Stimulated activated CD8-positive, alpha-beta memory T cell treated with anti-CD3 and anti-CD28 coated beads, Interleukin-15, amount 100 ng/mL, for 24 hours (primary cell): ENCODE results near the gene DGKG.

Source experiments
- DNase-seq: peaks from one replicate; pipeline ENCODE4 v3.0.0-alpha.2; 2020; ENCODE audit warnings: low read depth

The DGKG gene

GRCh38 chr3:186109897-186110803, 251.9 kb downstream of the DGKG start:
- DNase-seq: no peak

GRCh38 chr3:186108941-186109865, 252.8 kb downstream of the DGKG start, which contains the start of gene ETV5:
Gene ETV5 (minus strand): TSS chr3:186109089. CDS start chr3:186105868, 3,221 bp downstream.
- peak; percentile 79 for DNase-seq

- no peak for DNase-seq
Observed at GRCh38 chr3:186108106-186108940, 253.7 kb downstream of the DGKG start.

GRCh38 chr3:186107215-186108105, 254.6 kb downstream of the DGKG start:
- no peak for DNase-seq

GRCh38 chr3:186105543-186105942, 256.5 kb downstream of the DGKG start:
- DNase-seq: no peak

GRCh38 chr3:186102687-186103086, 259.3 kb downstream of the DGKG start:
- no peak for DNase-seq

GRCh38 chr3:186100398-186100797, 261.6 kb downstream of the DGKG start:
- no peak for DNase-seq

- DNase-seq: no peak
Observed at GRCh38 chr3:186099178-186099577, 262.9 kb downstream of the DGKG start.

GRCh38 chr3:186098740-186099139, 263.3 kb downstream of the DGKG start:
- no peak for DNase-seq

- no peak for DNase-seq
Observed at GRCh38 chr3:186097663-186098451, 264.2 kb downstream of the DGKG start.

GRCh38 chr3:186097317-186097662, 264.7 kb downstream of the DGKG start:
- no peak for DNase-seq
